Type B pancreatic cell (in vitro differentiated cells): Measurements from ENCODE around the gene CPSF4. TPM values are rescaled to one million over a fixed set of nuclear protein-coding genes. Genes with fewer than 3 reads are reported as not detected.

ENCODE experiments used
- DNase-seq: peaks from one replicate; pipeline ENCODE4 v3.0.0; 2021; ENCODE audit warnings: mixed read lengths; ENCODE audit not compliant: unreplicated experiment; ENCODE audit errors: extremely low spot score
- H3K27ac Mint-ChIP-seq: 2 replicates; pipeline ENCODE4 v1.8.0; 2021; ENCODE audit warnings: mild to moderate bottlenecking, mixed read lengths
- H3K27me3 Mint-ChIP-seq: 2 replicates; pipeline ENCODE4 v1.8.0; 2021; ENCODE audit warnings: mixed read lengths
- H3K36me3 Mint-ChIP-seq: 2 replicates; pipeline ENCODE4 v1.8.0; 2021; ENCODE audit warnings: mixed read lengths
- H3K4me1 Mint-ChIP-seq: one replicate; pipeline ENCODE4 v1.8.0; 2021; ENCODE audit warnings: mixed read lengths; ENCODE audit not compliant: unreplicated experiment
- H3K4me3 Mint-ChIP-seq: 2 replicates; pipeline ENCODE4 v1.8.0; 2021; ENCODE audit warnings: mild to moderate bottlenecking, mixed read lengths
- H3K9me3 Mint-ChIP-seq: 2 replicates; pipeline ENCODE4 v1.8.0; 2021; ENCODE audit warnings: mixed read lengths
- CTCF ChIP-seq: fragments of 200-600 bp; sonication (generic); conservative IDR thresholded peaks from 2 replicates; pipeline ENCODE4 v1.5.0; 2021; ENCODE audit warnings: antibody characterized with exemption, mild to moderate bottlenecking
- total RNA-seq: library from RNA; stranded (reverse); gene quantifications from 2 replicates; pipeline ENCODE4 v1.2.1, GENCODE V29; 2021; ENCODE audit warnings: low replicate concordance

Gene CPSF4
- total RNA-seq, 1 donor from 2014 or later = 64.1 TPM

GRCh38 chr7:99469381-99470065 lies 30.8 kb downstream of the CPSF4 start:
- TF ChIP-seq CTCF = no peak
- Mint-ChIP-seq H3K36me3 (peaks cover 12% of the 10 kb centered on the region), H3K4me3 (peak overlapping the region; percentile 51), H3K27ac (peak overlapping the region; percentile 53), H3K9me3 (no peaks in the 10 kb centered on the region), H3K4me1 (peaks cover 21% of the 10 kb centered on the region), H3K27me3 (peaks cover 19% of the 10 kb centered on the region)
- no peak for DNase-seq

DNA sequence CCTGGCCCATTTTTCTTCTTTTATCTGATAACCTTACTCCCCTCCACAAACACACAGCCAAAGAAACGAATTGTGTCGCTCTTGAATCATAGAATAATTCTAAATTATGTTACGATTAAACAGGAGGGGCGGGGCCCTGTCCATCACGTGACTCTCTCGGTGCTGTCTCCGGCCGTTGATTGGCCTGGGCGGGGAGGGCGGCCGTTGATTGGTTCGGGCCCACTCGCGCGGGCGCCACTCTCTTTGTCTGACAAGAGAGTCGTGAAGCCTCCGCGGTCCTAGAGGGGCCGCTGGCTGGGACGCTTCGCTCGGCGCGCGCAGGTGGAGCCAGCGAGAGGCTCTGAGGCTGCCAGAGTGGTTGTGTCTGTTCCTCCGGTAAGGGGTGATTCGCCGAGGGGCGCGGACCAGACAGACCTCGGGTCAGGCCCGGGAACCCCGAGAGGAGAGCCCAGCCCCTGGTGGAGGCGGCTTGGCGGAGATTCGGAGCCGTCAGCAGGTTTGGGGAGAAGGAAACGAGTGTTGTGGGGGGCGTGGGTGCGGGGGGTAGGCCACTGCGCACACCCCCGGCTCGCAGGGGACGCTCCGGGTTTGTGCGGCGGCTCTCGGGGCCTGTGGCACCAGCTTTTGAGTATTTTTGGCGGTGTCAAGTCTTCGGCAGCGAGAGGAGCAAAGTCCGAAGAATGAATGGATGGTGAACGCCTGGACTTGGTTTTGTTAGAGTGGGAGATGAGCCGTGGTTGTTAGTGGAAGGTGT lies 34.0 kb downstream of the CPSF4 start, which contains the start of gene ZNF789:
TSS of gene ZNF789 (plus strand) at position 330 of the 754 bp plus-strand sequence. CDS start 3,567 bp downstream, outside the sequence.
- peaks cover 16% of the 10 kb centered on the region for H3K27me3 Mint-ChIP-seq
- peaks cover 3% of the 10 kb centered on the region for H3K36me3 Mint-ChIP-seq
- no peaks in the 10 kb centered on the region for H3K9me3 Mint-ChIP-seq
- no peak for TF ChIP-seq CTCF
- peak within 1 kb of the TSS; percentile 99 for H3K4me3 Mint-ChIP-seq
- peaks cover 12% of the 10 kb centered on the region for H3K4me1 Mint-ChIP-seq
- DNase-seq = peak; percentile 98
- H3K27ac Mint-ChIP-seq = peak within 1 kb of the TSS; percentile 94

DNA sequence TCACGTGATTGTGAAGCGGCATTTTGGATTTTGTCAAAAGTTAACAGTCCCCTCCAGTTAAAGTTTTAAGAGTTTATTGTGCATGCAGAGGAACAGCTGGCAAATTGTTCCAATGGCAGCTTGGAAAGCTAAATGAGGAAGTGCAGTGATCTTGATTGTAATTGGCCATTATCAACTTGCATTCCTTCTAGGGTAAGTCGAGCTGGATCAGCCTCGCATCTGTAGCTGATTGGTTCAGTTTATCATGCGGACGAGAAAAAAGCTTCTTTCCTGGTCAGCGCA lies 34.5 kb downstream of the CPSF4 start:
- Mint-ChIP-seq H3K27me3 (peaks cover 16% of the 10 kb centered on the region), H3K4me3 (peak overlapping the region; percentile 99), H3K9me3 (no peaks in the 10 kb centered on the region), H3K36me3 (peaks cover 3% of the 10 kb centered on the region), H3K4me1 (peaks cover 12% of the 10 kb centered on the region), H3K27ac (peak overlapping the region; percentile 94)
- TF ChIP-seq CTCF = no peak
- DNase-seq = no peak

DNA sequence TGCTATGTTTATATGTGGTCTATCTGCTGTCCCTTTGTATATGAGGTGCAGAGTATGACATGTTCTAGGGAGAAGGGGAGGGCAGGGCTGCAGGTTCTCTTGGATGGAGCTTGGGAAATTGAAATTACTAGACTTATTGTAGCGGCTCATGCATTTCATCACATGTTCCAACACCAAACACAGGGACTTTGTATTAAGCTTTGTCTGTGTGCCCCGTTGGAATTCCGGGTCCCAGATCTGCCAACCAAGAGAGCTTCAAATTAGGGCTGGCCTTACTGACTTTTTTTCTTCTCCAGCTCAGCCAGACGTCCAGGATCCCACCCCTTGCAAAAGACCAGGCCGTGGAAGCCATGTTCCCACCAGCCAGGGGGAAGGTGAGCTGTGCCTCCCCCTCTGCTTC lies 37.4 kb downstream of the CPSF4 start:
- TF ChIP-seq CTCF = no peak
- no peak for DNase-seq
- Mint-ChIP-seq H3K9me3 (no peaks in the 10 kb centered on the region), H3K27me3 (peaks cover under 1% of the 10 kb centered on the region), H3K4me3 (no peak overlapping the region), H3K27ac (no peak overlapping the region), H3K36me3 (peaks cover 3% of the 10 kb centered on the region), H3K4me1 (peaks cover 12% of the 10 kb centered on the region)

- no peaks in the 10 kb centered on the region for H3K27me3 Mint-ChIP-seq
- no peak for DNase-seq
- H3K27ac Mint-ChIP-seq = no peak overlapping the region
- H3K4me3 Mint-ChIP-seq = no peak overlapping the region
- TF ChIP-seq CTCF = no peak
- H3K4me1 Mint-ChIP-seq = no peaks in the 10 kb centered on the region
- no peaks in the 10 kb centered on the region for H3K9me3 Mint-ChIP-seq
- H3K36me3 Mint-ChIP-seq = no peaks in the 10 kb centered on the region
Observed at GRCh38 chr7:99478464-99479440, 40.0 kb downstream of the CPSF4 start.
